ENCODE results near the gene CBARP. TPM values are rescaled to one million over a fixed set of nuclear protein-coding genes. Genes with fewer than 3 reads are reported as not detected.

The CBARP gene
- total and polyA plus RNA-seq, 2 of the 13 experiments (the other 11 are each of a cell fraction or from before 2014, with no cell fraction given) = 1.2 to 1.4 TPM

DNA sequence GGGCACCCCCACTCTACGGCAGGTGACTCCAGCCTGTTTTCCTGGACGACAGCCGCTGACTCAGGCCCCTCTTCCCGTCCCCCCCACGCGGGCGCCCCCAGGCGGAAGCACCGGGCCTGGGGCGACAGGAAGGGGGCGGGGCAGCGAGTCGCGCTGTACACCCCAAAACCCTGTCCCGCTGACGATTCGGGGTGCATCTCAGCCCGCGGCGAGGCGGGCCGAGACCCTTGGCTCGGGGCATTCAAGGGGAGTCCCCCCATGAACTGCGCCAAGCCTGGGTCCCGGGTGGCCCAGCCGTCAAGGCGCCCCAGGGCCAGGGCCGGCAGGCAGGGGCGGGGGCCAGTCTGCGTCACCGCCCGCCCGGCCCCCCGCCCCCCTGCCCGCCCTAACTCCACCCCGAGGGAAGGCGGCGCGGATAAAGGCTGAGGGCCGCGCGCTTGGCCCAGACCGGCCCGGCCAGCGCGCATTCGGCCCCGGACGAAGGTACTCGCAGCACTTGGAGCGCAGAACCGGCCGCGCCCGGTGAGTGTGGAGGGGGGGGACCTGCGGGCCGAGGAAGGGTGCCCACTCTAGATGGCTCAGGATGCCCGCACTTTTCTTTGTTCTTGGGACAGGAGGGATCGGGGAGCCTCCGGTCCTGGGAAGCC lies 10.5 kb upstream of the CBARP start, which contains the start of gene MIDN (continued):
- TF ChIP-seq ATF5 (CRISPR knock-in tag; IDR thresholded peaks at IDR 0.05; ENCODE audit: low read depth) (no peak), NR2C2 (CRISPR knock-in tag; IDR thresholded peaks at IDR 0.05; ENCODE audit: borderline replicate concordance) (no peak), JDP2 (CRISPR knock-in tag; IDR thresholded peaks at IDR 0.05; ENCODE audit: borderline replicate concordance) (no peak; the same call in 1 of the 2 replicates), GFI1 (CRISPR knock-in tag; IDR thresholded peaks at IDR 0.05; ENCODE audit: borderline replicate concordance) (no peak), KLF16 (CRISPR knock-in tag; IDR thresholded peaks at IDR 0.05) (peak in 1 of 2 experiments; percentile 58; a peak in 1 of 4 replicates), NR3C1 (CRISPR knock-in tag; IDR thresholded peaks at IDR 0.05) (no peak), SIX4 (CRISPR knock-in tag; IDR thresholded peaks at IDR 0.05) (no peak), ZNF674 (CRISPR knock-in tag; IDR thresholded peaks at IDR 0.05; ENCODE audit: low read depth) (no peak), REST (IDR thresholded peaks at IDR 0.05; ENCODE audit: borderline replicate concordance in 1 of 2, low read depth in 1 of 2, low read length in 2 of 2) (no peak), RARG (CRISPR knock-in tag; IDR thresholded peaks at IDR 0.05; ENCODE audit: low read depth) (no peak), RARA (CRISPR knock-in tag; IDR thresholded peaks at IDR 0.05) (peak; percentile 48; the same call in 1 of the 2 replicates), AGO1 (IDR thresholded peaks at IDR 0.05; ENCODE audit: low read depth, low read length, poor library complexity, severe bottlenecking) (peak; percentile 63), ZNF639 (CRISPR knock-in tag; conservative IDR thresholded peaks at IDR 0.05) (peak; percentile 45; the same call in 1 of the 2 replicates), RBM39 (IDR thresholded peaks at IDR 0.05; ENCODE audit: low read depth, low read length, poor library complexity, severe bottlenecking) (peak; percentile 38), TCF7L2 (IDR thresholded peaks at IDR 0.05; ENCODE audit: low read depth, low read length) (no peak), IRF2 (CRISPR knock-in tag; IDR thresholded peaks at IDR 0.05) (no peak; the same call in 1 of the 2 replicates), MBD4 (IDR thresholded peaks at IDR 0.05; ENCODE audit: borderline replicate concordance, low read length) (no peak), SATB2 (CRISPR knock-in tag; IDR thresholded peaks at IDR 0.05) (no peak), ZMYM4 (CRISPR knock-in tag; IDR thresholded peaks at IDR 0.05) (peak; percentile 22; the same call in 1 of the 2 replicates)
- TF ChIP-seq, protein P1, sequence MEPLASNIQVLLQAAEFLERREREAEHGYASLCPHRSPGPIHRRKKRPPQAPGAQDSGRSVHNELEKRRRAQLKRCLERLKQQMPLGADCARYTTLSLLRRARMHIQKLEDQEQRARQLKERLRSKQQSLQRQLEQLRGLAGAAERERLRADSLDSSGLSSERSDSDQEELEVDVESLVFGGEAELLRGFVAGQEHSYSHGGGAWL (CRISPR knock-in tag; IDR thresholded peaks at IDR 0.05) = peak; percentile 87
- TF ChIP-seq, protein P2, sequence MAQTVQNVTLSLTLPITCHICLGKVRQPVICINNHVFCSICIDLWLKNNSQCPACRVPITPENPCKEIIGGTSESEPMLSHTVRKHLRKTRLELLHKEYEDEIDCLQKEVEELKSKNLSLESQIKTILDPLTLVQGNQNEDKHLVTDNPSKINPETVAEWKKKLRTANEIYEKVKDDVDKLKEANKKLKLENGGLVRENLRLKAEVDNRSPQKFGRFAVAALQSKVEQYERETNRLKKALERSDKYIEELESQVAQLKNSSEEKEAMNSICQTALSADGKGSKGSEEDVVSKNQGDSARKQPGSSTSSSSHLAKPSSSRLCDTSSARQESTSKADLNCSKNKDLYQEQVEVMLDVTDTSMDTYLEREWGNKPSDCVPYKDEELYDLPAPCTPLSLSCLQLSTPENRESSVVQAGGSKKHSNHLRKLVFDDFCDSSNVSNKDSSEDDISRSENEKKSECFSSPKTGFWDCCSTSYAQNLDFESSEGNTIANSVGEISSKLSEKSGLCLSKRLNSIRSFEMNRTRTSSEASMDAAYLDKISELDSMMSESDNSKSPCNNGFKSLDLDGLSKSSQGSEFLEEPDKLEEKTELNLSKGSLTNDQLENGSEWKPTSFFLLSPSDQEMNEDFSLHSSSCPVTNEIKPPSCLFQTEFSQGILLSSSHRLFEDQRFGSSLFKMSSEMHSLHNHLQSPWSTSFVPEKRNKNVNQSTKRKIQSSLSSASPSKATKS (CRISPR knock-in tag; IDR thresholded peaks at IDR 0.05) = no peak
